ENCODE measurements around the gene PLD3. TPM values are rescaled to one million over a fixed set of nuclear protein-coding genes. Genes with fewer than 3 reads are reported as not detected.
A peak's percentile ranks its signal among the peaks of the same experiment; 100 is the strongest.
"Not testable (repeated sequence)": the region's sequence is repeated elsewhere in the genome, so short reads cannot be mapped to it uniquely, and the experiment has no call there.

Gene PLD3
- polyA plus RNA-seq, 3 donors from 2014 or later, result 60.8 to 94.9 (median 63.7) TPM

- H3K36me3 Mint-ChIP-seq, result no peaks in the 10 kb centered on the region
- peak overlapping the region in 1 of 6 donors; percentile 46 for H3K27ac Mint-ChIP-seq
- no peak for DNase-seq
- no peak overlapping the region for H3K4me3 Mint-ChIP-seq
- no peaks in the 10 kb centered on the region for H3K9me3 Mint-ChIP-seq
- H3K4me1 Mint-ChIP-seq, result no peaks in the 10 kb centered on the region
- H3K27me3 Mint-ChIP-seq (ENCODE audit: low read depth in 3 of 3), result peaks cover 0 to 1% (median 0%) of the 10 kb centered on the region in 3 donors
Measured at GRCh38 chr19:40392894-40393517, 44.5 kb downstream of the PLD3 start.

GRCh38 chr19:40393894-40394815, 45.7 kb downstream of the PLD3 start:
- no peaks in the 10 kb centered on the region for H3K9me3 Mint-ChIP-seq
- no peak overlapping the region for H3K27ac Mint-ChIP-seq
- H3K4me1 Mint-ChIP-seq, result peaks cover 5 to 6% of the 10 kb centered on the region in 2 donors
- no peak overlapping the region for H3K4me3 Mint-ChIP-seq
- no peak for DNase-seq
- H3K27me3 Mint-ChIP-seq (ENCODE audit: low read depth in 3 of 3), result peaks cover 0 to 1% (median 0%) of the 10 kb centered on the region in 3 donors
- peaks cover 0 to 3% (median 2%) of the 10 kb centered on the region in 3 donors for H3K36me3 Mint-ChIP-seq

GRCh38 chr19:40394816-40395210, 46.3 kb downstream of the PLD3 start:
- Mint-ChIP-seq H3K4me1 (peaks cover 9 to 10% of the 10 kb centered on the region in 2 donors), H3K9me3 (no peaks in the 10 kb centered on the region), H3K27ac (no peak overlapping the region), H3K4me3 (no peak overlapping the region), H3K27me3 (ENCODE audit: low read depth in 3 of 3) (peaks cover 0 to 2% (median 2%) of the 10 kb centered on the region in 3 donors), H3K36me3 (peaks cover 0 to 5% (median 4%) of the 10 kb centered on the region in 3 donors)
- no peak for DNase-seq

- Mint-ChIP-seq H3K4me3 (no peak overlapping the region), H3K4me1 (peaks cover 9 to 10% of the 10 kb centered on the region in 2 donors), H3K27ac (no peak overlapping the region), H3K36me3 (peaks cover 0 to 9% (median 4%) of the 10 kb centered on the region in 3 donors), H3K27me3 (ENCODE audit: low read depth in 3 of 3) (peaks cover 2% of the 10 kb centered on the region in 3 donors), H3K9me3 (no peaks in the 10 kb centered on the region)
- no peak for DNase-seq
Measured at GRCh38 chr19:40395956-40396355, 47.5 kb downstream of the PLD3 start.

- no peak for DNase-seq
- no peak overlapping the region for H3K27ac Mint-ChIP-seq
- H3K27me3 Mint-ChIP-seq (ENCODE audit: low read depth in 3 of 3), result peaks cover 2% of the 10 kb centered on the region in 3 donors
Measured at GRCh38 chr19:40396886-40397567, 48.5 kb downstream of the PLD3 start.

GRCh38 chr19:40397568-40397906, 49.0 kb downstream of the PLD3 start:
- Mint-ChIP-seq H3K27me3 (ENCODE audit: low read depth in 3 of 3) (peaks cover 2% of the 10 kb centered on the region in 3 donors), H3K4me3 (no peak overlapping the region), H3K4me1 (peaks cover 9 to 10% of the 10 kb centered on the region in 2 donors), H3K9me3 (no peaks in the 10 kb centered on the region), H3K36me3 (peaks cover 0 to 13% (median 4%) of the 10 kb centered on the region in 3 donors), H3K27ac (no peak overlapping the region)
- DNase-seq, result no peak

More at GRCh38 chr19:40396886-40397567, 48.5 kb downstream of the PLD3 start:
- Mint-ChIP-seq H3K36me3 (peaks cover 0 to 13% (median 4%) of the 10 kb centered on the region in 3 donors), H3K4me1 (peaks cover 9 to 10% of the 10 kb centered on the region in 2 donors), H3K4me3 (no peak overlapping the region), H3K9me3 (no peaks in the 10 kb centered on the region)

GRCh38 chr19:40398417-40399131, 50.1 kb downstream of the PLD3 start:
- peaks cover 0 to 13% (median 4%) of the 10 kb centered on the region in 3 donors for H3K36me3 Mint-ChIP-seq
- no peaks in the 10 kb centered on the region for H3K9me3 Mint-ChIP-seq
- H3K4me1 Mint-ChIP-seq, result peaks cover 15 to 18% of the 10 kb centered on the region in 2 donors
- peaks cover 1 to 2% (median 2%) of the 10 kb centered on the region in 3 donors for H3K27me3 Mint-ChIP-seq (ENCODE audit: low read depth in 3 of 3)
- no peak overlapping the region for H3K27ac Mint-ChIP-seq
- peak in 1 of 3 donors; percentile 47 for DNase-seq
- peak overlapping the region in 1 of 5 donors; percentile 56 for H3K4me3 Mint-ChIP-seq

GRCh38 chr19:40400559-40400958, 52.1 kb downstream of the PLD3 start:
- Mint-ChIP-seq H3K4me3 (no peak overlapping the region), H3K27me3 (ENCODE audit: low read depth in 3 of 3) (peaks cover 1 to 2% (median 2%) of the 10 kb centered on the region in 3 donors), H3K36me3 (peaks cover 0 to 13% (median 4%) of the 10 kb centered on the region in 3 donors), H3K9me3 (no peaks in the 10 kb centered on the region), H3K4me1 (peaks cover 23 to 28% of the 10 kb centered on the region in 2 donors), H3K27ac (no peak overlapping the region)
- no peak for DNase-seq

- peak overlapping the region; percentile 81 to 95 (median 91) for H3K27ac Mint-ChIP-seq
- no peaks in the 10 kb centered on the region for H3K9me3 Mint-ChIP-seq
- peak; percentile 80 to 83 (median 83) for DNase-seq
- peaks cover 35 to 36% of the 10 kb centered on the region in 2 donors for H3K4me1 Mint-ChIP-seq
- peak overlapping the region; percentile 89 to 99 (median 92) for H3K4me3 Mint-ChIP-seq
- peaks cover 0 to 13% (median 4%) of the 10 kb centered on the region in 3 donors for H3K36me3 Mint-ChIP-seq
- H3K27me3 Mint-ChIP-seq (ENCODE audit: low read depth in 3 of 3), result peaks cover 1 to 2% (median 2%) of the 10 kb centered on the region in 3 donors
Measured at GRCh38 chr19:40403262-40403984, 54.9 kb downstream of the PLD3 start.

- no peak for DNase-seq
- Mint-ChIP-seq H3K36me3 (no peaks in the 10 kb centered on the region), H3K4me3 (peak overlapping the region in 4 of 5 donors; percentile 23 to 85 (median 78)), H3K27me3 (ENCODE audit: low read depth in 3 of 3) (peaks cover 0 to 2% (median 1%) of the 10 kb centered on the region in 3 donors), H3K4me1 (peaks cover 24 to 35% of the 10 kb centered on the region in 2 donors), H3K9me3 (no peaks in the 10 kb centered on the region), H3K27ac (peak overlapping the region in 5 of 6 donors; percentile 36 to 84 (median 83))
Measured at GRCh38 chr19:40407714-40408597, 59.5 kb downstream of the PLD3 start.

- Mint-ChIP-seq H3K4me3 (peak overlapping the region in 3 of 5 donors; percentile 71 to 85 (median 84)), H3K27ac (peak overlapping the region in 1 of 6 donors; percentile 84)
- H3K27me3 Mint-ChIP-seq (ENCODE audit: low read depth in 3 of 3), result not testable (repeated sequence)
Measured at GRCh38 chr19:40408598-40408925, 60.1 kb downstream of the PLD3 start.

GRCh38 chr19:40410030-40410389, 61.5 kb downstream of the PLD3 start:
- Mint-ChIP-seq H3K9me3 (no peaks in the 10 kb centered on the region), H3K36me3 (no peaks in the 10 kb centered on the region), H3K27ac (no peak overlapping the region), H3K4me1 (peaks cover 23 to 37% of the 10 kb centered on the region in 2 donors), H3K4me3 (no peak overlapping the region), H3K27me3 (ENCODE audit: low read depth in 3 of 3) (peaks cover 0 to 2% (median 1%) of the 10 kb centered on the region in 3 donors)
- DNase-seq, result no peak

More at GRCh38 chr19:40408598-40408925, 60.1 kb downstream of the PLD3 start:
- not testable (repeated sequence) for DNase-seq, H3K36me3 Mint-ChIP-seq, H3K9me3 Mint-ChIP-seq
- H3K4me1 Mint-ChIP-seq, result peaks cover 24 to 35% of the 10 kb centered on the region in 2 donors

Measured in immature natural killer cell (primary cell).